GM18858 (cell line): ENCODE data around the gene DYNLL1.
A peak's percentile ranks its signal among the peaks of the same experiment; 100 is the strongest.
"Not testable (repeated sequence)": the region's sequence is repeated elsewhere in the genome, so short reads cannot be mapped to it uniquely, and the experiment has no call there.

Experiments
- ATAC-seq: cut with Tn5 transposase; IDR thresholded peaks from one replicate; pipeline ENCODE4 v1.9.1; 2021; ENCODE audit not compliant: unreplicated experiment

The DYNLL1 gene

DNA sequence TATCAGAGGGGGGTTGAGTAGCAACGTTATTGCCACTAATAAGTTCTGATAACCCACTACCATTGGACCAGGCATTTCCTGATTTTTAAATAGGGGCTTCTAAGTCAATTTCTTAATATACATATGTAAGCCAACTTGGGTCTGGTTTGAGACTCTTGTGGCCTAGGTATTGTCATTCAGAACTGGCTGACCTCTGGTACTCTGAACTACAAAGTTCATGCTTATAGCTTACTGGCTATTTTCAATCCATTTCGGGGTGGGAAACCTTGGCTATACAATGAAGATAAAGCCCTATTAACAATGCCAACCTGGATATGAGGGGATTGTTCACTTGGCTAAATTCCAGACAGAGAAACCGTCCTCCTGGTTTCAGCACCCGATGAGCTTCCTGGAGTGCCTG lies 8.7 kb downstream of the DYNLL1 start:
- ATAC-seq = no peak

DNA sequence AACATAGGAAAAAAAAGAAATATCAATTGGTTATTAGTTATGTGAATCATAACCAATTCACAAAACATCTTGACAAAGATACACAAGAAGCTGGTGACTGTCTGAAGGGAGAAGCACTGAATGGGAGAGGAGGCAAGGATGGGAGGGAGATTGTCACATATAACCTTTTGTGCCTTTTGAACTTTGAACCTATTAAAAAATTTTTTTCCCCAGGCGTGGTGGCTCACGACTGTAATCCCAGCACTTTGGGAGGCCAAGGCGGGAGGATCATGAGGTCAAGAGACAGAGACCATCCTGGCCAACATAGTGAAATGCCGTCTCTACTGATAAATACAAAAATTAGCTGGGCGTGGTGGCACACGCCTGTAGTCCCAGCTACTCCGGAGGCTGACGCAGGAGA lies 12.6 kb downstream of the DYNLL1 start:
- no peak for ATAC-seq

DNA sequence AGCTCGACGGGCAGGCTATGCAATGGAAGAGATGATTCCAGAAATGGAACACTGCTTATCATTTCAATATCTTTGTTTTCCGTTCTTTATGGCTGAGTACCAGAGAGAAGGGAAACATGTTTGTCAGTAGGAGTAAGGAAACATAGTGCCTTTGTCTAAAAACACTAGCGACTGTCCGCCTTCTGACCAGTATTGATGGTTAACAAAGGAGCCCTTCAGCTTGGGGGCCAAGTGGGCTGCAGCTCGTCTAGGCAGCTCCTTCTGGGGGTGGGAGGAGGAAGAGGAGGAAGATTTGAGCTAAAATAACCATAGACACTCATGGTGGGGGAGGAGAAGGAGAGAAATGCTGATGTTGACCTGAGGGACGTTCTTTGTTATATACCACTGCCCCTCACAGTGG lies 18.1 kb downstream of the DYNLL1 start:
- ATAC-seq = no peak

DNA sequence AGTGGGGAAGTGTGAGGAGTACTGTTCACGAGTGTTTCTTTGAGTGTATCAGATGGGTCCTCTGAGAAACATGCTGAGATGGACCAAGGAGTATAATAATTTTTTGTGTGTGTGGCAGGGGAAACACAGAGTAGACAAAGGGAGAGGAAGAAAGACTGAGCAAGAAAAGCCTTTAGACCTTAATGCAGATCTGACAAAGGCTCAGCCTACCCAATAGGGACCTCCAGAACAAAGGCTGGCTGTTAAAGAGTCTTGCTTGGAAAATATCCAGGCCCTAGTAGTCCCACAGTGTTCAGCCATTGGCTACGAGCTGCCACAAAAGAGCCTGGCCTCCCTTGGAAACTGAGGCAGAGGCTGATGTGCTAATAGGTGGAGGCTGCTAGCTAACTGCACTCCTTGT lies 19.6 kb downstream of the DYNLL1 start:
- ATAC-seq = no peak

DNA sequence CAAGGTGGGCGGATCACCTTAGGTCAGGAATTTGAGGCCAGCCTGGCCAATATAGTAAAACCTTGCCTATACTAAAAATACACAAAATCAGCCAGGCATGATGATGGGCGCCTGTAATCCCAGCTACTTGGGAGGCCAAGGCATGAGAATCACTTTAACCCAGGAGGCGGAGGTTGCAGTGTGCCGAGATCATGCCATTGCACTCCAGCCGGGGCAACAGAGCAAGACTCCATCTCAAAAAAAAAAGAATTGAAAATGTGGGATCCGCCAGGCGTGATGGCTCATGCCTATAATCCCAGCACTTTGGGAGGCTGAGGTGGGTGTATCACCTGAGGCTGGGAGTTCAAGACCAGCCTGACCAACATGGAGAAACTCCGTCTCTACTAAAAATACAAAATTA lies 23.4 kb downstream of the DYNLL1 start:
- not testable (repeated sequence) for ATAC-seq

DNA sequence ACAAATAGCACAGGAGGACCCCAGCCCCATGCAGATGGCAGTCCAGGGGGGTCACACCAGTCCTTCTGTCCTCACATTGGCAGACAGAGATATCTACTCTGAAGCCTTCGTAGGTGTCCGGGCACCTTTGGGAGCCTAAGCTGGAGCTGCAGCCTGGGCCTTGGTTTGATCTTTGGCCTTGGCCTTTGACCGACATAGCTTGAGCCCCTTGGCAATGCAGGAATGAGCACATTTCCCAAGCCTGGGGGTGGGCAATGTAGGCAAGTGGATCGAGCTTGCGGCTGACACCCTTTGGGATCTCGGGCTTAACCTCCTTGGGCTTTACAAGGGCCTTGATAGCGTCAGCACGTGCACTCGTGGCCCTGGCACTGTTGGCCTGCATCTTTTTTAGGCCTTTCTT lies 26.7 kb downstream of the DYNLL1 start:
- ATAC-seq = no peak

DNA sequence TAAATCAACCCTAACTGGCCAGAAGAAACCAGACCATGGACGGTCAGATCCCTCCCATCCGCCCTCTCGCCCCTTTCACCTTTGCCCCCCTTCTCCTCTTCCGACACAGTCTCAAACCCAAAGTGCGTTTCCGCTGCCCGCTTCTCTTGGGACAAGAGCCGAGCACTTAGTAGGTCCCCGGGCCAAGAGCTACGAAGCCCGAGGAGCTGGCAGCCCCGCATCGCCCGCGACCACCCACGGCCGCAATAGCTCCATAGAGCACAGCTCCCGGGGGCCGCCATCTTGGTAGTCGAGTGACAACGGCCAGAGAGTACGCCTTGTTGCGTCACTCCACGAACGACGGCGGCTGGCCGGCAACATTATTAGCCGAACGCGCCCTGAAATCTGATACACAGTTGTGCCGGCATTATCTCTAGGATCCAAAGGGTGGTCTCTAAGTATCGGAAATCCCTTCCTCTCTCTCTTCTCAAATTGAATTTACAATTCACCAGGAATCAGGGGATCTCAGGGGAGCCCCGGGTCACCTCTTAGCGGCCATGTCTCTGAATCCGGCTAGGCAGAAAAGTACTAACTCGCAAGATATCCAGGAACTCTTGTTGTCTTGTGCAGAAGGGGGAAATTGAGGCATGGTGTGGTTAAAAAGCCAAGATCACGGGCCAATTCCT lies 33.1 kb downstream of the DYNLL1 start, which contains the start of gene COQ5:
Gene COQ5 (minus strand): TSS at position 298 of the 665 bp plus-strand sequence. CDS start 17 bp downstream, at position 281.
- no peak for ATAC-seq

DNA sequence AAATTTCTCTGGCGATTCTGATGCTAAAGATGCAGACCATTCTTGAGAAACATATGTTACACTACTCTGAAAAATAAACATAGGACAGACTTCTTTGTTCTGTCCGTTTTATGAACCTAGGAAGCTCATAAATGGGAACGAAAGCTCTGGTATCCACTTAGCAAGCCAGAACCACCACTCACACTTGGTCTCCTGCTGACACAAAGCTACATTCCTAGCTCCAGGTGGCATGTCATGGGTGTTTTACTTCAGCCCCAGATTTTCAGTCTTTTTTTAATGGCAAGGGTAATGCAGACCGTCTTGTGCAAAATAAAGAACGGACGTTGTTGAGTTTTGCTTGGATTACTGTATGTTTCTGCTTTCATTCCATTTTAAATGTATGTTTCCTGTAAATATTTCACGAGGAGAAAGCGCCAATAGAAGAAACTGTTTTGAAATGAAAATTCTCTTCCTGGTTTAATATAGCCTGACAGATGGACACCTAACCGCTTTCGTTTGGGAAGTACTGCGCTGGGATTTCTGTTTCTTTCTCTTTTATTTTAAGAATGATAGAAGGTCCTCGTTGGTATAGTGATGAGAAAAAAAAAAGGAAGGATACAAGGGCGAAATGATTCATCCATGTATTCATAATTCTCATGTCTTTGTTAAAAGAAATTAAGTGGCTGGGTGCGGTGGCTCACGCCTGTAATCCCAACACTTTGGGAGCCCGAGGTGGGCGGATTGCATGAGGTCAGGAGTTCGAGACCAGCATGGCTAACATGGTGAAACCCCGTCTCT lies 33.9 kb downstream of the DYNLL1 start:
- no peak for ATAC-seq

DNA sequence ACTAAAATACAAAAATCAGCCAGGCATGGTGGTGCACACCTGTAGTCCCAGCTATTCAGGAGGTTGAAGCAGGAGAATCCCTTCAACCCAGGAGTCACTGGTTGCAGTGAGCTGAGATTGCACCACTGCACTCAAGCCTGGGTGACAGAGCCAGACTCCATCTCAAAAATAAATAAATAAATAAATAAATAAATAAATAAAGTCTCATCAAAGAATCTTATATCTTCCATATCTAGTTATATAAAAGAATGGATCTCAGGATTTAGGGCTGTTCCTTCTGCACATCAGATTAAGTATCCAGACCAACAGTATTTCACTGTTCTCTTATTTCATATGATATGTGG lies 34.5 kb downstream of the DYNLL1 start:
- ATAC-seq = not testable (repeated sequence)

DNA sequence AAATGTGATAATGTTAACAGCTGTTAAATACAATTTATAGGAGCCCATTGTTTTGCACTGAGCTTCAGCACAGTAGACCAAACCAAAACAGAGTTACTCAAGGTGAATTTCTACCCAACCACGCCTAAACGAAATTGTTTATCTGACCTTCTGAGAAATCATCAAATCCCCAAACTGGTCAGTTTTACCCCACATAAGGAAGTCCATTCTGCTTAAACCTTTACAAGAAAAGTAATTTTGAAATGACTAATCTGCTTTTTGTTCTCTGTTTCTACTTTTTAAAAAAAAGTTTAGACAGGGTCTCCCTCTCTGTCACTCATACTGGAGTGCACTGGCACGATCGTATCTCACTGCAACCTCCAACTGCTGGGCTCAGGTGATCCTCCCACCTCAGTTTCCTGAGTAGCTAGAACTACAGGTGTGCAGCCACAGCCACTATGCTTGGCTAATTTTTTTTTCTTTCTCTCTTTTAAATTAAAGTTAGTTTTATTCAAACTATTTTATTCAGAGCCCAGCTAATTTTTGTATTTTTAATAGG lies 36.9 kb downstream of the DYNLL1 start:
- ATAC-seq = no peak

DNA sequence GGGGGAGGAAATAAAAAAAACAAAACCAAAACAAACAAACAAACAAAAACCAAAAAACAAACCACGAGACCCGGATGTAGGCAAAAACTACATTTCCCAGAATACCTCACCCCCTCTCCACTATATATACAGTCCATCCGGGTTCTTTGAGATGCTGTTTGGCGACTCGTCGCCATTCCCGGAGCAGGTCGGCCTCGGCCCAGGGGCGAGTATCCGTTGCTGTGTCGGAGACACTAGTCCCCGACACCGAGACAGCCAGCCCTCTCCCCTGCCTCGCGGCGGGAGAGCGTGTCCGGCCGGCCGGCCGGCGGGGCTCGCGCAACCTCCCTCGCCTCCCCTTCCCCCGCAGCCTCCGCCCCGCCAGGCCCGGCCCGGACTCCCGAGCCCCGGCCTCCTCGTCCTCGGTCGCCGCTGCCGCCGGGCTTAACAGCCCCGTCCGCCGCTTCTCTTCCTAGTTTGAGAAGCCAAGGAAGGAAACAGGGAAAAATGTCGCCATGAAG lies 38.3 kb downstream of the DYNLL1 start, which contains the start of gene RNF10:
Gene RNF10 (plus strand): TSS at position 154 of the 500 bp plus-strand sequence. CDS start 456 bp downstream, outside the sequence.
- peak; percentile 43 for ATAC-seq

DNA sequence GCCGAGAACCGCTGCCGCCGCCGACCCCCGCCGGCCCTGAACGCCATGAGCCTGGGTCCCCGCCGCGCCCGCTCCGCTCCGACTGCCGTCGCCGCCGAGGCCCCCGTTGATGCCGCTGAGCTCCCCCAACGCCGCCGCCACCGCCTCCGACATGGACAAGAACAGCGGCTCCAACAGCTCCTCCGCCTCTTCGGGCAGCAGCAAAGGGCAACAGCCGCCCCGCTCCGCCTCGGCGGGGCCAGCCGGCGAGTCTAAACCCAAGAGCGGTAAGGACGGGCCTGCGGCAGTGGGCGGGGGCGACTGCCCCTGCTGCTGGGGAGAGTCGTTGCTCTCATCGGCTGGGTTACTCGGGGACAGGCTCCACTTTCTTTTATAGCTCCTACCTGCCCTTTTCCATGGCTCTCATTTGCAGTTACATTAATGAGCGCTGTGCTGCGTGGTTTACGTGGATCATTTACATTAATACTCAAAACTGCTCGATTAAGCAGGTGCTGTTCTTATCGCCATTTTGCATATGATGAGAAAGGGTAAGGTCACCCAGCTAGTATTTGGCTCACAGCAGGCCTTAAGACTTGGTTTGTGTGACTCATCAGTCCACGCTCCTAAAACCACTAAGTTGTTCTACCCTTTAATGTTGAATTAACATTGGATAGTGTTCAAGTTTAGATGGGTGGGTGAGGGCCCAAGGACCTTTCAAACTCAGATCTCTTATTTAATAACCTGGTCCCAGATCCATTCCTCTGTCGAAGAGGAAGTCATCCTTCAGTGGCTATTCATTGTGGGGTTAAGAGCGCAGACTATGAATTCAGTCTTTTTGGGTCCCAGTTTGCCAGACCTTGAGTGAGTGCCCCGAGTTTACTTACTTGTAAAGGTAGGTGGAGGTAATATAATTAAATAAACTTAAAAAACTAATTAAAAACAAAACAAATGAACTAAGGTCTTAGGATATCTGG lies 39.1 kb downstream of the DYNLL1 start:
- ATAC-seq = no peak

DNA sequence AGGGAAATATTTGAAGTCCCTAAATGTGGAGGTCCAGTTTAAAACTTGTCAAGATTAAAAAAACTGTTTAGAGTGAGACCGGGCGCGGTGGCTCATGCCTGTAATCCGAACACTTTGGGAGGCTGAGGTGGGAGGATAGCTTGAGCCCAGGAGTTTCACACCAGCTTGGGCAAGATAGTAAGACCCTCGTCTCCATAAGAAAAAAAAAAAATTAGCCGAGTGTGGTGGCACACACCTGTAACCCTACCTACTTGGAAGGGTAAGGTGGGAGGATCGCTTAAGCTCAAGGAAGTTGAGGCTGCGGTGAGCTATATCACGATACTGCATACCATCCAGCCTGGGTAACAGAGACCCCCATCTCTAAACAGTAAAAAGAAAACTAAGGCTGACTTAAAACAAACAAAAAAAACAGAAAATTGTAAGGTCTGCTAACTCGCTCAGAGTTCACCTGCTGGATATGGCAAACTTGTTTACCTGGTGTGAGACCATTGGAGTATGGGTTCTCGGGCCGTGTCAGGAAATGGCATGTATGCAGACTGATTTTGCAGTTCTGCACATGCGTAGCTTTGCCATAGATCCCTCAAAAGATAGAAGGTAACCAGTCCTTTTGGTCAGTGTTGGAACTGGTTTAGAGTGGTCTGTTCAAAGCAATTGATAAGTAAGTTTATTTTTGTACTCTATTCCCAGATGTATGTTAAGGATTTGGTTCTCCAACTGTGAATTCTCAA lies 40.3 kb downstream of the DYNLL1 start:
- ATAC-seq = no peak

DNA sequence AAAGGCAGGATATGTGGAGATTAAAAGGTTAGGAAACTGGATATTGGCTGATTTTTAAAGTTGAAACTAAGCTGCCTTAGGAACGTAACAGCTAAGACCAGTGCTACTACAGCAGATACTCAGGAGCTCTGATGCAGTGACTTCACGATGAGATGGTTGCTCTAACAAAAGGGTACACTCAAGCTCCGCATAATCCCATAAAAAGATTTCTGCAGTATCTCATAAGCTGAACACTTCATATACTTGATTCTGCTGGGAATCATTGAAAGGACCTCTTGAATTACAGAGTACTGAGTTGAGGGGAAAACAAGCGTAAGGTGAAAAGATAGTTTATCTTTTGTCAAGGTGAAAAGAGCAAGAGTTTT lies 41.9 kb downstream of the DYNLL1 start:
- no peak for ATAC-seq

DNA sequence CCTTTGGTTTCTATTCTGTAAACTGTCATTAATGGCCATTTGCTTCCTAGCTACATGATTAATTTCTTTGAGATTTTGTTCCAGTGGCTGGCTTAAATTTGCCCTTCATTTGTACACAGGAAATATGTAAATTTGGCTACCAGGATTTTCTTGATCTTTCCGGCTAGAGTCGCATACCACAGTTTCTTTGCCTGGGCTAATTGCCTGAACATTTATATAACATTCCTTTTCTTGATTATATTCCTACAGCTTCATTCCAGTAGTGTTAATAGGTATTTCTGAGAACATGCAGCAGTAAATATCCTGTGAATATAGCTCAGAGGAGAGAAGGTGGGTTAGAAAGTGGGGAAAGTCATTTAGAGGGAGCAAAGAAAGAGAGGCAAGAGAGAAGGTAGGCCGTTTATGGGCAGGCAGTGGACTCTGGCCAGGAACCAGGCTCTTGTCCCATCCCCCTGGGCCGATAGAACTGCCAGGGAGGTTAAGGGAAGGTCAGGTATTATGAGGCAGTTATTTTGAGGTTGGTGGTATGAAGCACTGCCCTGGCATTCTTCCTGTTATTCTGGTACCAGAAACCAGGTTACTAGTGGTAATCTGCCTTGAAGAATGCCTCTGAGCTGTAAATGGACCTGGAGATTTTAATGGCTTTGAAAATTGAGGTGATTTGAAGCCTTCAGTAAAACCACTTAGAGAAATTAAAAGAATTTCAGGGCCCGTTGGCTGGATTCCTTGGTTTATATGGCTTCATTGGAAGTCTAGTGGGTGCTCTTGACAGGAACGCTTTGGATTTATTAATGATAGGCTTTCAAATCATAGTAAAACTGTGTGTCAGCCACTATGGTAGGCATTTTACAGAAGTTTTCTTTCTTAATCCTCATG lies 42.6 kb downstream of the DYNLL1 start:
- ATAC-seq = no peak

DNA sequence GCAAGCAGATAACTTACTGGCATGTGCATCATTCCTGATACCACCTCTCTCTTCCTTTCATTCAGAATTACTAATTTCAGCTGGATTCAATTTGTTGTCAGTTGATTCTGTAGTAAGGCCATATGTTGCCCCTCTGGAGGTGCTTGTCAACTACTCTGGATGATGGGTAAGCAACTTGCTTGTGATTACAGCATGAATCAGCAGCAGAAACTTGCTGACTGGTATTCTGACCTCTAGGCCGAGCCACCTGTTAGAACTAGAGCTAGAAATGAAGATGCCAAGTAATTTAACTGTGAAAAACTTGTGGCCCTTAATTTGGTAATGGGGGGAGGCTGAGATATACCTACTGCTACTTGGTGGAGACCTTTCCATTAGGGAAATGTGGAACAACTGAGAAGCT lies 43.4 kb downstream of the DYNLL1 start:
- no peak for ATAC-seq

DNA sequence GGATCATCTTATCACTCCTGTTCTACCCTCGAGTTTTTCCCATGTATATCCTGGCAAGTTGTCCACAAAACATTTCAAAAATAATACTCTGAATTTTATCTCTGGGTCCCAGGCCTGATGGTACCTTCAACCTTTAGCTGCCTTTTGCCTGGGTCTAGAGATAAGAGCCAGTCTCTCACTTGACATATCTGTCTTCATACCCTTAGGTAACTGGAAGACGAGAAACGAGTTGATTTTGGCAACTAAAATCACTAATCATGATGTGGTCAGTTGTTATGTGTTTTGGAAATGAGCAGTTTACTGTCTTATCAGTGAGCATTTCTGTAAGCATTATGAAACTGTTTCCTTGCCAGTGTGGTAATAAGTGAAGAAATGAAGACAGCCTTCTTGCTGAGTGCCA lies 44.5 kb downstream of the DYNLL1 start:
- ATAC-seq = no peak

DNA sequence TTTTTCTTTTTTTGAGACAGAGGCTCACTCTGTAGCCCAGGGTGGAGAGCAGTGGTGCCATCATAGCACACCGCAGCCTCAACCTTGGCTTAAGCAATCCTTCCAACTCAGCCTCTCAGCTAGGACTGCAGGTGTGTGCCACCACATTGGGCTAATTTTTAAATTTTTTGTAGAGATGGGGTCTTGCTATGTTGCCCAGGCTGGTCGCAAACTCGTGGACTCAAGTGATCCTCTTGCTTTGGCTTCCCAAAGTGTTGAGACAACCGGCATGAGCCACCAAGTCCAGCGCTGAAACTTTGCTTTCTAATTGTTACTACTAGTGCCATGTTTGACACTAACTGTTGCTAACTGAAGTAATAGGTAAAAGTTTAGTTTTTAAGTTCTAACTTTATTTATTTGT lies 46.3 kb downstream of the DYNLL1 start:
- no peak for ATAC-seq

DNA sequence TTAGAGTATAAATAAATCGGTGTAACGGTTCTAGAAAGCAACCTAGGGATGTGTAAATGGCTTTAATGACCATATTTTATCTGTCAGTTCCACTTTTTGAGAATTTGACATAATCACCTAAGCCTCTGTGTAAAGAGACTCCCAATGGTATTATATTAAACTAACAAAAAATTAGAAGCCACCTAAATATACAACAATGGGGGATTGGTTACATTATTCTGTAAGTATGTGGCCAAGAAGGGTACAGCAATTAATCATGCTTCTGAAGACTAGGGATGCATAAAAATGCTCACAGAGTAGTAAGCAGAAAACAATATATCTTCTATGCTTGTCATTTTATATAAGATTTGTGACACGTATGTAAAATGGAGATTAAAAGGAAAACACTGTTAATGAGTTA lies 48.8 kb downstream of the DYNLL1 start:
- no peak for ATAC-seq

DNA sequence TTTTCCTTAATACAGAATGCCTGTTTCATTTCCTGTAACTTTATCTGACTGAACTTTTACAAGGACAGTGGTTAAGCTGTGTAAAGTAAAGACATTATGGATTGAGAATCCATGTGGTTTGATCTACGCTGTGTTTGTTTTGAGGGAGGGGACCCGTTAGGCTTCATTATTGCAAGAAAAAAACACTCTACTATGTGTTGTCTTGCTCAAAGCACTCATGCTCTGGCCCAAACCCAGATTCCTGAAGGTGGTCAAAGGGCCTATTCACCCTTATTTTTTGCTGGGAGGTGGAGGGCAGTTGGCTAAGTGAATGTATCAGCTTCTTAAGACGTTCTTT lies 50.1 kb downstream of the DYNLL1 start:
- ATAC-seq = no peak
